ENCODE data around the gene MEGF10.

Gene MEGF10

DNA sequence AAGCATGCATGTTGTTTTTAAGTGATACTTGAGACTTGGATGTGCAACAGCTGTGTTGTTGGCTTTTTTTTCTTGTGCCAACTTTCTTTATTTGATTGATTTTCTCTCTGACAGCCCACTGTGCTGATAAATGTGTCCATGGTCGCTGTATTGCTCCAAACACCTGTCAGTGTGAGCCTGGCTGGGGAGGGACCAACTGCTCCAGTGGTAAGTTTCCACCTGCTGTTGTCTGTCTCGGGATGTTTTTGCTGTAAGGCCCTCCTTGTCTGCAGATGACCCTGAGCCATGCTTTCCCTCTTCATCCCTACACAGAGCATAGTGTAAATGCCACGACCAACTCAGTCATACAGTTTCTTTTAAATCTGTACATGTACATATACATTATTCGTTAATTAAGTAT, 79.2 kb downstream of the MEGF10 start:
- DNase-seq (ENCODE audit: low read depth in 2 of 2): no peak

- no peak for DNase-seq (ENCODE audit: low read depth in 2 of 2)
Measured at GRCh38 chr5:127370631-127371030, 80.0 kb downstream of the MEGF10 start.

DNA sequence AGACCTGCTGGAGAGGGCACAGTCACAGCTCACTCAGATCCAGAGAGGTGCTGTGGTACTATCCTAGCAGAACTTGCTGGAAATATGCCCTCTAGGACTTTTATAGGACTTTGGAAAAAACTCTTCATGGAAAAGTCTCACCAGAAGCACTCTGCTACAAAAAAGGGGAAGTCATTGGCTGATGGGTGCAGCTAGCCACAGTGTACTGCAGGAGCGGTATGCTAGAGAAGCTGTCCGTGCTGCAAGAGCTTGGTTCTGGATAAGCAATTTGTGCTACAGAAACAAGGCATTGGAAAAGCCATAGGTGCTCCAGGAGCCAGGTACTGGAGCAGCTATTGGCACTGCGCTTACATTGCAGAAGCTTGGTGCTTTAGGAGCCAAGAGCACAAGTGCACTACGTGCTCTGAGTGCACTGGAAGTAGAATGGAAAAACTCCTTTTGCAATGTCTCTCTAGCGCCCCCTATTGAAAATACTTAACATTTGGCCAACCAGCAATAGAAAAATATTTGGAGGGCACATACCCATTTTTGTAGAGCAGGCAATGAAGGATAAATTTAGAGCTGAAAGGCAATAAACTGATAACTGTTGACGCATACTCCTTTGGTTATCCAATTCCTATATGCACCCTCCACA, 83.4 kb downstream of the MEGF10 start:
- DNase-seq (ENCODE audit: low read depth in 2 of 2): no peak

DNA sequence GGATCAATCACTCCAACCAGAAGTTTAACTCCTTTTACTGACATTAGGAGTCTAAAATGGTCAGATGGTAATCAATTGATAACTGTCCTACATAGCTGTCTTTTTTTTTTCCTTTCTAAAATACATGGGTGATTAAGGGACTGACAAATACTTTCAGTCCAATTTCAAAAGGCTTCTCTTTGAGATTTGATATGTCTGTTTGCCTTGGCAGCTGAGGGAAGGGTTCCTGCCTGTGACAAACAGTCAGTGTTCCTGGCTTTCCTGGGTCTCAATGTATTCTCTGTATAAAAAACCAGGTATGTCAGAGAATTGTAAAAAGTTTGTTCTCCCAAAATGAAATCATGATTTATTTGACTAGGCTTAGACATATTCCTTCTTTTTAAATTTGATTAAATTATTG, 84.5 kb downstream of the MEGF10 start:
- no peak for DNase-seq (ENCODE audit: low read depth in 2 of 2)

- DNase-seq (ENCODE audit: low read depth in 2 of 2): no peak
Measured at GRCh38 chr5:127375544-127376091, 85.0 kb downstream of the MEGF10 start.

GRCh38 chr5:127377651-127378050, 87.1 kb downstream of the MEGF10 start:
- DNase-seq (ENCODE audit: low read depth in 2 of 2): no peak

GRCh38 chr5:127385936-127386335, 95.3 kb downstream of the MEGF10 start:
- no peak for DNase-seq (ENCODE audit: low read depth in 2 of 2)

- no peak for DNase-seq (ENCODE audit: low read depth in 2 of 2)
Measured at GRCh38 chr5:127386557-127386956, 96.0 kb downstream of the MEGF10 start.

- no peak for DNase-seq (ENCODE audit: low read depth in 2 of 2)
Measured at GRCh38 chr5:127389601-127390000, 99.0 kb downstream of the MEGF10 start.

GRCh38 chr5:127392762-127393161, 102.2 kb downstream of the MEGF10 start:
- no peak for DNase-seq (ENCODE audit: low read depth in 2 of 2)

- no peak for DNase-seq (ENCODE audit: low read depth in 2 of 2)
Measured at GRCh38 chr5:127396490-127397155, 106.0 kb downstream of the MEGF10 start.

GRCh38 chr5:127398508-127398907, 107.9 kb downstream of the MEGF10 start:
- no peak for DNase-seq (ENCODE audit: low read depth in 2 of 2)

DNA sequence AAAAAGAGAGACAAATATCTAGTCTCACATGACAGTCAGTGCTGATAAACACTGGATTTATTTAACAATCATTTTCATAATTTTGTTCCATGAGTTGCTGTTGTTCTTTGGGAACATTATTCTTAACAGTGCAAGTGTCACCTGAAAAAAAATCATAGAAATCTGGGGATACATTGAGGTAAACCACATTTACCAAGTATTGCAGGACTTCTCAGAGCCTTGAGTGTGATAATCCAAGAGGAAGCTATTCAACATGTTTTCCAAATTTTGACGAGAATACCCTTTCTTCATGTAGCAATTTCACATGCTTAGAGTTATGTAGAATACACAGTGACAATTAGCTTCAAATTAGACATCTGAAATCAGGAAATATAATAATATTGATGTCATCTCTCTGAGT, 108.5 kb downstream of the MEGF10 start:
- DNase-seq (ENCODE audit: low read depth in 2 of 2): no peak

GRCh38 chr5:127400539-127400938, 109.9 kb downstream of the MEGF10 start:
- no peak for DNase-seq (ENCODE audit: low read depth in 2 of 2)

- DNase-seq (ENCODE audit: low read depth in 2 of 2): no peak
Measured at GRCh38 chr5:127400946-127401670, 110.5 kb downstream of the MEGF10 start.

DNA sequence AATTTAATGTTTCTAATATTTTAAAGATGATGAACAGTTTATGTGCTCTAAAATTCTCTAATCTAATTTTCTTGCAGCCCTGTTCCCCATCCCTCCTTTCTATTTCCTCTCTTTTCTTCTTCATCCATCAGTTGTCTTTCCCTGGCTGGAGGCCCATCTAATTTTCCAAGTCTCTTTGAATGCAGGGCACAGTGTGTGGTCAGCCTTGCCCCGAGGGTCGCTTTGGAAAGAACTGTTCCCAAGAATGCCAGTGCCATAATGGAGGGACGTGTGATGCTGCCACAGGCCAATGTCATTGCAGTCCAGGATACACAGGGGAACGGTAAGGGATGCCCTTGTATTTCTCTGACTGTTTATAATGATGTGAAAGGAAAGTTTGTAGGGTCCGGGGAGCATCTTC, 111.8 kb downstream of the MEGF10 start:
- DNase-seq (ENCODE audit: low read depth in 2 of 2): no peak

GRCh38 chr5:127404190-127404589, 113.6 kb downstream of the MEGF10 start:
- DNase-seq (ENCODE audit: low read depth in 2 of 2): no peak

- DNase-seq (ENCODE audit: low read depth in 2 of 2): no peak
Measured at GRCh38 chr5:127406326-127407121, 115.9 kb downstream of the MEGF10 start.

GRCh38 chr5:127409246-127409917, 118.8 kb downstream of the MEGF10 start:
- no peak for DNase-seq (ENCODE audit: low read depth in 2 of 2)

- no peak for DNase-seq (ENCODE audit: low read depth in 2 of 2)
Measured at GRCh38 chr5:127409921-127410675, 119.5 kb downstream of the MEGF10 start.

DNA sequence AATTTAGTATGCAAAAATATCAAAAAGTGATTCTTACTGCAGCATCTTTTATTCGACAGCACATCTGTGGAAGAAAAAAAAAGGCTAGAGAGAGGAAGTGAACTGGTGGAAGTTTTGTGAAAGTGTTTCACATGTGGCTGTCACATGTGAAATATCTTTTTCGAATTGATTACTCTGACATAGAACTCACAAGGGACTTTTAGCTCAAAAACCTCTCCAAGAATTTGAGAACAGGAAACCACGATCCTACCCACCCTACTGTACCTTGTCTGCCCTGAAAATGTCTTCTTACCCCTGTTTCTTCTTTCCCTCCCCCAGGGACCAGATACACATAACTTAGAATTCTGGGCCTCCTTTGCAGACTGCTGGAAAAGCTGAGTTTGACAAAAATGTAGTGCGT, 120.4 kb downstream of the MEGF10 start:
- no peak for DNase-seq (ENCODE audit: low read depth in 2 of 2)
